GM18505 (cell line): Measurements from ENCODE around the gene PTGFRN.

Experiments used
- ATAC-seq: cut with Tn5 transposase; IDR thresholded peaks from one replicate; pipeline ENCODE4 v1.9.1; 2021; ENCODE audit not compliant: unreplicated experiment
- POLR2A ChIP-seq: IDR thresholded peaks from 4 replicates; pipeline ENCODE4 v1.6.1; 2011; ENCODE audit warnings: borderline replicate concordance; ENCODE audit not compliant: insufficient read depth, insufficient read length; ENCODE audit errors: extremely low read depth

The PTGFRN gene

GRCh38 chr1:116947092-116947860, 37.6 kb downstream of the PTGFRN start:
- TF ChIP-seq POLR2A = no peak
- ATAC-seq = no peak

DNA sequence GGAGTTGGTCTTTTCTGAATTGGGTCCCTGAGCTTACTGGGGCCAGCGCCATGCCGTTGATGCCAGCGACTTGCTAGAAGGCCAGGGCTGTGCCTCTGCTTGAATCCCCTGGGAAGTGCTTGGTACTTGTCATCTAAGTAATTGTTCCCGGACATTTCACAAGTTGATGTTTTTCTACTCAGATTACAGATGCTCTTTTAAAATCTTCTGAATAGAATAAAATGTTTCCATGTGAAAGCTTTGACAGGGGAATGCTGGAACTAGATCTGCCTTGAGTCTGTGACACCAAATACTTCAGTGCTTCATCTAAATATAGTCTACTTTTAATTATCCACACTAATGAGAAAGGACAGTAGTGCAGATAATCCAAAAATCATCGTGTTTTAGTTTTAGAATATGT, 38.3 kb downstream of the PTGFRN start:
- no peak for ATAC-seq
- no peak for TF ChIP-seq POLR2A

GRCh38 chr1:116948642-116949041, 38.9 kb downstream of the PTGFRN start:
- no peak for TF ChIP-seq POLR2A
- ATAC-seq = no peak

DNA sequence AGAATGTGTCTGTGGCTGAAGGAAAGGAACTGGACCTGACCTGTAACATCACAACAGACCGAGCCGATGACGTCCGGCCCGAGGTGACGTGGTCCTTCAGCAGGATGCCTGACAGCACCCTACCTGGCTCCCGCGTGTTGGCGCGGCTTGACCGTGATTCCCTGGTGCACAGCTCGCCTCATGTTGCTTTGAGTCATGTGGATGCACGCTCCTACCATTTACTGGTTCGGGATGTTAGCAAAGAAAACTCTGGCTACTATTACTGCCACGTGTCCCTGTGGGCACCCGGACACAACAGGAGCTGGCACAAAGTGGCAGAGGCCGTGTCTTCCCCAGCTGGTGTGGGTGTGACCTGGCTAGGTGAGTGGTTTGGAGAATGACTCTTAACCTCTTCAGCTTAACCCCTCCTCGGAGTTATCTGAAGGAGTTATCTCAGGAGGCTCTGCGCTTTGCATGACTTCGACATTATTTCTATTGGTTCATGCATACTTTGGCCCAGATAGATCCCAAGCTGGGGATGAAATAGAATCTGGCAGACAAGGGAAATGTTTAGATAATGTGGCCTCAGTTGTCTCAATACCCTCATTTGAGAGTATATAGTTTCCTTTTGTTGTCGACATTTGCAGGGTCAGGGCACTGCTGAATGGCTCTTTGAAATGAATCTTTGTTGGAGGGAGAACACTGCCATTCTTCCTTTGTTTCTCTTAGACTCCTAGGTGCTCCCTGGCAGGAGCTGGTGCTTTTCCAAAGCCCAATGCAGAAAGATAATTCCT, 39.7 kb downstream of the PTGFRN start:
- no peak for TF ChIP-seq POLR2A
- no peak for ATAC-seq

DNA sequence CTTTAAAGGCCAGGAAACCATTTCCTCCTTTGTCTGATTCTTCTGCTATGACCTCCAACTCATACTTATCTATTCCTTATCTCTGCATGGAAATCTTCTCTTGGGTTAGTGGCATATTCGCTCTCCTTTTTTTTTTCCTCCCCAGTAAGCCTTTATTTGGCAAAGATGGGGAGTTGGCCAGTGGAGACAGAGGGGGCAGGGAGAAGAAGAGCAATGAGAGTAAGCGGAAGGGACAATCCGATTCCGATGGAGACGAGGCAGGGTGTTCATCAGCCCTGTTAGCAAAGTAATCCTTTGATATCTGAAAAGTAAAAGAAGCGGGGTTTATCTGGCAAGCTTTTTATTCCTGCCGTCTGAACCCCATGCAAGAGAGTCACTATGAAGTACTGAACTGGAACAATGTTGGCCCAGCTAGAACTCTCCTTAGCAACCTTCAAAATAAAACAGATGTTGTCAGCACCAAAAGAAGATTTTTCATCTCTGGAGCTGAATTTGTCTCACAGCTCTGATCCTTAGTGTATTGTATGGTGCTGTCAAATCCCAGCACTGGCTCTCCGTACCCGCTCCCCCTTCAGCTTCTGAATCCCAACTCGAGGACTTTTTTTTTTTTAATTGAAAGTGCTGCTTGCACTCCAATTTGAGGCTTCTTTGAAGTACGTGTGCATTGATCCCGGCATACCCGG, 40.9 kb downstream of the PTGFRN start:
- ATAC-seq = no peak
- TF ChIP-seq POLR2A = no peak

DNA sequence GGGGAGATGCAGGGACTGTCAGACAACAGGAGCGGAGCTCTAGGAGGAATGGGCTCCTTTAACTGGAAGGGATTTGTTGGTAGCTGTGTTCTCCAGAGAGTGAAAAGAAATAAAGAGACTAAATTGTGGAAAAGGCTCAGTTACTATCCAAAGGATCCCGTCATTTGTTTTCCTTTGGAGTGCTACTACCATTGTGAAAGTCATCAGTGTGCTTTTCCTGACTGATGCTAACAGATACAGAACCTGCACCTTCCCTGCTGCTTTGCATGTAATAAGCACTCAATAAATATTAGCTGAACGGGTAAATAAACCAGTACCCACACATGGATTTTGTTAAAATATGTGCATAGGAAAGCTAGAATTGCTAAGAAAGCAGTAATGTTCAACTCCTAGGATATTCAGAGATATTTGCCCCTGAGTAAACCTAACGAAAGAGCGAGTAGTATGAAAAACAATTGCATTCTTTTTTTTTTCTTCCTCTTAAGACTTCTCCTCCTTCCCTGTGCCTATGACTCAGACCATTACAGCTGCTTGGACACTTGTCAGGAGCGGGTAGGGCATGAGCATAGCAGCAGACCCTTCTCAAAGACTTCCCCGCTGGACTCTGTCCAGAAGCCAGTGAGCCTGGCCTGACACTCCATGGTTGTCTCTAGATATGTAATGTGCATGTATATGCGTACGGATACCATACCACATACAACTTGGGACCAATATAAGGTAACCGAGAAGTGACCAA, 41.7 kb downstream of the PTGFRN start:
- ATAC-seq = no peak
- no peak for TF ChIP-seq POLR2A

DNA sequence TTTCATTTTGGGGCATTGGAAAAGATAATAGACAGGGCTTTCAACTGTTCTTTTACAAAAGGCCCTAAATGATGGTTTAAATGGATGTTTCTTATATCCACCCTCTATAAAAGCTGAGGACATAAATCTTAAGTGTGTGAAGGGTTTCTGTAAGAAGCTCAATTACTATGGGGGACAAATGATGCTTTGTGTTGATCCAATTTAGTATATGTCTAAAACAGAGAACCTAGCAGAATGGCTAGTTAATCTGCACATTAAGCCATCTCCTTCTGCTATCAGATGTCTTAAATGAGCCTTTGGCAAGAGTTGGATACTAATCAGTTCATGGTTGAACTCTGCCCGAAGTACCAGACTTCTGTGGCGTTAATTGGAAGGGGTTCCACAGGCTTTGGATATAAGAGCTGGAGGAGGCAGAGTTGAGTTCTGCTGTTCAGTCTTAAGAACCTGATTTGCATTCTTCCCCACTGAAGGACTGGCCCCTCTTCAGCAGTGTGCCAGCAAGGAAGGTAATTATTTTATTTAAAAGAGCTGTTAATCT, 43.1 kb downstream of the PTGFRN start:
- TF ChIP-seq POLR2A = no peak
- no peak for ATAC-seq

GRCh38 chr1:116954440-116954839, 44.7 kb downstream of the PTGFRN start:
- no peak for TF ChIP-seq POLR2A
- no peak for ATAC-seq

- TF ChIP-seq POLR2A = no peak
- ATAC-seq = no peak
These were observed 46.7 kb downstream of the PTGFRN start for GRCh38 chr1:116956378-116956777.

GRCh38 chr1:116957646-116958045, 47.9 kb downstream of the PTGFRN start:
- no peak for TF ChIP-seq POLR2A
- ATAC-seq = no peak

DNA sequence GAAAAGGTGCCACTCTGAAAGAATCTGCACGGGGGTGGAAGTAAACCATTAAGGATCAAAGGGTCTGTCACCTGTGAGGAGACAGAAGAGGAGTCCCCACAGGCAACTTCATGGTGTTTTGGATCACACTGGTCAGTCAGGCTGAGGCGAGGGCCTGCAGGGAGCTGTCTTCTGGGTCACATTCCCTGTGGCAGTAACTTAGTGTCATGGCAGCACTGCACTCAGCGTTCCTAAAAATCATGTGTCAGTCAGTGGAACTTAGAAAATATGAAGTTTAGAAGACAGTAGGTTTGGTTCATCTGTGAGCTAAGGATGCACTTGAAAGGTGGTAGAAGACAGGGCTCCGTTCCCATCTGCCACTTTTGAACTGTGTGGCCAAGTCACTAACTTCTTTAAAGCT, 48.4 kb downstream of the PTGFRN start:
- no peak for ATAC-seq

GRCh38 chr1:116958977-116959376, 49.3 kb downstream of the PTGFRN start:
- ATAC-seq = no peak

More for the DNA sequence above, 48.4 kb downstream of the PTGFRN start:
- no peak for TF ChIP-seq POLR2A

DNA sequence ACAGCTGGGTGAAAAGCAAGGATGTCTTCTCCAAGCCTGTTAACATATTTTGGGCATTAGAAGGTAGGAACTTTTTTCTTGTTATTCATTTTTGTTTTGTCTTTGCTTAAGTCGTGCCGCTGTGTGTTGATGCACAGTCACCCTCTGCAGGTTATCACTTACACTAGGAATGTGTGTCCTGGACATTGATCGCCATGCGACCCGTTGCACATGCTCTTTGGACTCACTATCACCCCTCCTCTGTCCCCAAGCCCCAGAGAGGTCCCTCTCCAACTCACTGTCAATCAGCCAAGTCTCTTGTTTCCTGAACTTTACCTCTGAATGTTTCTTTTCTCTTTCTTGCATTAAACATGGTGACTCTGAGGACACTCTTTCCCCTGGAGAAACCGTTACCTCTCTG, 51.9 kb downstream of the PTGFRN start:
- TF ChIP-seq POLR2A = no peak
- no peak for ATAC-seq

More at GRCh38 chr1:116958977-116959376, 49.3 kb downstream of the PTGFRN start:
- no peak for TF ChIP-seq POLR2A
